Measurements from ENCODE around the gene SLC19A3. TPM values are rescaled to one million over a fixed set of nuclear protein-coding genes. Genes with fewer than 3 reads are reported as not detected.

SLC19A3 gene
- total and polyA plus RNA-seq, 4 donors: 4.6 to 56.5 (median 19.5) TPM

GRCh38 chr2:227701556-227701955 lies 16.3 kb downstream of the SLC19A3 start:
- ATAC-seq (ENCODE audit: insufficient read depth, low FRiP score): no peak
- WGBS, 2 donors: 73 to 82% methylated on average over 3 of the region's 3 CpGs
- no peaks in the 10 kb centered on the region for H3K27me3 ChIP-seq (ENCODE audit: control insufficient read depth in 3 of 3, insufficient read depth in 3 of 3, low read length in 2 of 3)

DNA sequence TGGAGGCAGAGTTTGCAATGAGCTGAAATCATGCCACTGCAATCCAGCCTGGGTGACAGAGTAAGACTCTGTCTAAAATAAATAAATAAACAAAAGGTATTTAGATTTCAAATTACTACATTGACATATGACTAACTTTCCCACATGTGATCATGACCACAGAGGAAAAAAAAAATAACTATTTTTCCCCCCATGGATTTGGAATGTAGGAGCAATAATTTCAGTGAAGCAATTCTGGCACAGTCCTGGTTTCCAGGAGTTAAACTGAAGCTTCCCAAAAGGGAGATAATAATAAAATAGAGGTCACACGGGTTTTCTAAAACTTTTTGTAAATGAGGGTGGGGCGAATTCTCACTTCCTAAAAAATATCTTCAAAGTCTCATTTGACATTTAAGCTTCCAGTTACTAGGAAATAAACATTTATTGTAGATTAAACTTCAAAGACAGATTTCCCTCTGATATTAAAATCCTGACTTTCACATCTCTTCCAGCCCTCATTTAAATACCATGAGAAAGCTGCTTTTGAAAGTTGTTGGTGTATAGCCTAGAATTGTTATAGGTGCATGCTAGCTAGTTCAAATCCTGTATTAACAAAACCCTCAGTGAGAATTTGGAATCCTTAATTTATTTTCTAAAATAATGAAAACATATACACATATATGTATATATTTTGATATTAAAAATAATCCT lies 20.7 kb downstream of the SLC19A3 start:
- 48 to 74% methylated on average over 2 of the region's 2 CpGs for WGBS, 2 donors
- TF ChIP-seq CTCF (IDR thresholded peaks at IDR 0.05; ENCODE audit: control extremely low read depth, extremely low read depth): no peak

More at GRCh38 chr2:227701556-227701955, 16.3 kb downstream of the SLC19A3 start:
- Histone ChIP-seq H3K9me3 (ENCODE audit: control insufficient read depth in 4 of 4, insufficient read depth in 3 of 4, low read length in 3 of 4) (peaks cover 0 to 5% (median 0%) of the 10 kb centered on the region in 4 donors), H3K27ac (ENCODE audit: low read depth in 1 of 2, low read length in 1 of 2) (no peak overlapping the region), H3K36me3 (ENCODE audit: control insufficient read depth in 4 of 4, insufficient read depth in 4 of 4, low read length in 4 of 4) (no peaks in the 10 kb centered on the region), H3K4me1 (ENCODE audit: control insufficient read depth in 5 of 5, insufficient read depth in 5 of 5, low read length in 5 of 5) (peaks cover 0 to 7% (median 0%) of the 10 kb centered on the region in 5 donors), H3K9ac (ENCODE audit: insufficient read depth in 1 of 2, low read length in 2 of 2) (no peak overlapping the region), H3K4me3 (no peak overlapping the region)
- no peak for DNase-seq
- TF ChIP-seq CTCF (IDR thresholded peaks at IDR 0.05; ENCODE audit: control extremely low read depth, extremely low read depth): no peak

DNA sequence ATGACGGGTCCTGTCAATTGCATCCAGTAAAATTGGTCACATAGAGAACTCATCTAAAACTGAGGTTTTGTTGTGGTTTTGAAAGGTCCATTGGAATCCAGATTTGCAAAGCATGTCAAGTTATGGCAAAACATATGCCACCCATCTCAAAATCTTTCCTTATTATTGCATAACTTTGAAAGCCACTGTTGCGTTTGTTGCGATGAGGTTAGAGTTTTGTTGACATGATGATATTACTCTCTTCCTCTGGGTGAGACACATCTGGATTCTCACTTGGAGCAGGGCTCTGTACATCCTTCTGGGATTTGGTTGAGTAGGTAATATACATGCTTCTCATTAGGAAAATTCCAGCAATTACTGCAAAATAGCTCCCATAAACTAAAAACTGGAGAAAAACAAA lies 30.6 kb downstream of the SLC19A3 start:
- H3K36me3 ChIP-seq (ENCODE audit: control insufficient read depth in 4 of 4, insufficient read depth in 4 of 4, low read length in 4 of 4): no peaks in the 10 kb centered on the region
- no peak for TF ChIP-seq CTCF (IDR thresholded peaks at IDR 0.05; ENCODE audit: control extremely low read depth, extremely low read depth)
- ATAC-seq (ENCODE audit: insufficient read depth, low FRiP score): no peak
- no peaks in the 10 kb centered on the region for H3K4me1 ChIP-seq (ENCODE audit: control insufficient read depth in 5 of 5, insufficient read depth in 5 of 5, low read length in 5 of 5)
- H3K9ac ChIP-seq (ENCODE audit: insufficient read depth in 1 of 2, low read length in 2 of 2): no peak overlapping the region
- no peak overlapping the region for H3K4me3 ChIP-seq
- no peaks in the 10 kb centered on the region for H3K27me3 ChIP-seq (ENCODE audit: control insufficient read depth in 3 of 3, insufficient read depth in 3 of 3, low read length in 2 of 3)
- no peak for DNase-seq
- peaks cover 0 to 4% (median 0%) of the 10 kb centered on the region in 4 donors for H3K9me3 ChIP-seq (ENCODE audit: control insufficient read depth in 4 of 4, insufficient read depth in 3 of 4, low read length in 3 of 4)
- WGBS, 2 donors: 80 to 85% methylated on average over 3 of the region's 3 CpGs
- no peak overlapping the region for H3K27ac ChIP-seq (ENCODE audit: low read depth in 1 of 2, low read length in 1 of 2)

More for the DNA sequence above, 20.7 kb downstream of the SLC19A3 start:
- Histone ChIP-seq H3K9me3 (ENCODE audit: control insufficient read depth in 4 of 4, insufficient read depth in 3 of 4, low read length in 3 of 4) (peaks cover 0 to 5% (median 0%) of the 10 kb centered on the region in 4 donors), H3K36me3 (ENCODE audit: control insufficient read depth in 4 of 4, insufficient read depth in 4 of 4, low read length in 4 of 4) (no peaks in the 10 kb centered on the region), H3K27me3 (ENCODE audit: control insufficient read depth in 3 of 3, insufficient read depth in 3 of 3, low read length in 2 of 3) (no peaks in the 10 kb centered on the region), H3K4me1 (ENCODE audit: control insufficient read depth in 5 of 5, insufficient read depth in 5 of 5, low read length in 5 of 5) (no peaks in the 10 kb centered on the region), H3K9ac (ENCODE audit: insufficient read depth in 1 of 2, low read length in 2 of 2) (no peak overlapping the region), H3K27ac (ENCODE audit: low read depth in 1 of 2, low read length in 1 of 2) (no peak overlapping the region), H3K4me3 (no peak overlapping the region)
- ATAC-seq (ENCODE audit: insufficient read depth, low FRiP score) (no peak), DNase-seq (no peak)

Measured in lung (tissue), 12 donors.